Measurements from ENCODE around the gene CENPL.
A peak's percentile ranks its signal among the peaks of the same experiment; 100 is the strongest.

Gene CENPL, protein sequence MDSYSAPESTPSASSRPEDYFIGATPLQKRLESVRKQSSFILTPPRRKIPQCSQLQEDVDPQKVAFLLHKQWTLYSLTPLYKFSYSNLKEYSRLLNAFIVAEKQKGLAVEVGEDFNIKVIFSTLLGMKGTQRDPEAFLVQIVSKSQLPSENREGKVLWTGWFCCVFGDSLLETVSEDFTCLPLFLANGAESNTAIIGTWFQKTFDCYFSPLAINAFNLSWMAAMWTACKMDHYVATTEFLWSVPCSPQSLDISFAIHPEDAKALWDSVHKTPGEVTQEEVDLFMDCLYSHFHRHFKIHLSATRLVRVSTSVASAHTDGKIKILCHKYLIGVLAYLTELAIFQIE

DNA sequence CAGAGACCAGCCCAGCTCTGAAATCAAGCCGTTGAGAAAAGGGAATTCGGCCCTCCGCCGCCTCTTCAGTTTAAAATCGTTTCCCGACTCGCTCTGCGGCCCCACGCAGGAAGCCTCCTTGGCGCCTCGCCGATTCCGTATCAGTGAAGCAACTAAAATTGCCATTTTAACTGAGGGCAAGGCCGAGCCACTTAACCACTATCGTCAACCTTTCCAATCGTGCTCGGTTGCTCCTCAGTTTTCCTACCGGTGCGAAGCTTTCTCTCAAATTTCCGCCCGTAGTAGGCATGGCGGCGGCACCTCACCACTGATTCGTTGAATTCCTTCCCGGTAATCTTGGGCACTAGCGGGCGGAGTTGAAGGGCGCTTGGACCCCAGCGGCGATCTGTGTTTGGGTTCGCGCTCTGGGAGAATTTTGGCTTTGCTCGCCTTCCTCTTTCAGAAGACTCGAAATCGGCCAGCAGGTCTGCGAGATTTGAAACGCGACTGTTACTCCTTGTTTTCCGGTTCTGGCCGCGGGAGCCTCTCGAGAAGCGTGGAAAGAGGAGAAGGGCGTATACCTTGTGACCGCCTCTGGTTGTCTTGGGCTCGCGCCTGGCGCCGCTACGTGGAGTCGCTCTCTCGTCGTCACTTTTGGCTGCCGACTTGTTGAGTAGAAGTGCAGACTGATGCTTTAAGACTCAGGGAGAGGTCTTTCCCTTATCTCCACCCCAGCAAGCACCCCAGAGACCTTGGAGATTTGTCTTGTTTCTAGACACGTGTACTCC lies at the start of gene CENPL, which contains the start of gene DARS2:
TSS of gene CENPL (minus strand) at position 569 of the 767 bp plus-strand sequence. CDS start 13,584 bp downstream, outside the sequence.
TSS of gene DARS2 (plus strand) at position 359 of the 767 bp plus-strand sequence. CDS start 557 bp downstream, outside the sequence.
- Mint-ChIP-seq H3K4me1 (ENCODE audit: low read depth) (peaks cover 63% of the 10 kb centered on the region), H3K36me3 (ENCODE audit: low read depth) (peaks cover 37% of the 10 kb centered on the region), H3K9me3 (no peaks in the 10 kb centered on the region), H3K27ac (peak within 1 kb of the TSS; percentile 99), H3K27me3 (no peaks in the 10 kb centered on the region), H3K4me3 (peak within 1 kb of the TSS; percentile 99)

DNA sequence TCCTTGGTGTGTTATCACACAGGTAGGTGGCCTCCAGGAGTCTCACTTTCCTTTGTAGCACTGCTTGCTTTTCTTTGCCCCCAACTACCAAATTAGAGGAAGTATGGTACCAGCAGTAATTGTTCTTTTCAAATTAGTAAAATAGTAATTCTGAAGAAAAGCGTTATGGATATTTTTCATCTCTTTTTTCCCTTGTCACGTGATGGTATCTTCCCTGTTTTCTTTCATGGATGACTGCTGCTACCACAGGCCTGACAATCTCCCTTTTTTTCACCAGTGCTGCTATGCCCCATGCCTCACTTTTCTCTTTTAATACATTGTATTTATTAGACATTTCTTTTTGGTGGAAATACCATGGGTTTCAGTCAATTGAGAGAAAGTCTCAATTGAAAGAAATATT lies 46.8 kb upstream of the CENPL start:
- Mint-ChIP-seq H3K27ac (peak overlapping the region; percentile 5), H3K4me1 (ENCODE audit: low read depth) (peaks cover 47% of the 10 kb centered on the region), H3K27me3 (peaks cover 4% of the 10 kb centered on the region), H3K36me3 (ENCODE audit: low read depth) (peaks cover 50% of the 10 kb centered on the region), H3K9me3 (no peaks in the 10 kb centered on the region), H3K4me3 (no peak overlapping the region)

DNA sequence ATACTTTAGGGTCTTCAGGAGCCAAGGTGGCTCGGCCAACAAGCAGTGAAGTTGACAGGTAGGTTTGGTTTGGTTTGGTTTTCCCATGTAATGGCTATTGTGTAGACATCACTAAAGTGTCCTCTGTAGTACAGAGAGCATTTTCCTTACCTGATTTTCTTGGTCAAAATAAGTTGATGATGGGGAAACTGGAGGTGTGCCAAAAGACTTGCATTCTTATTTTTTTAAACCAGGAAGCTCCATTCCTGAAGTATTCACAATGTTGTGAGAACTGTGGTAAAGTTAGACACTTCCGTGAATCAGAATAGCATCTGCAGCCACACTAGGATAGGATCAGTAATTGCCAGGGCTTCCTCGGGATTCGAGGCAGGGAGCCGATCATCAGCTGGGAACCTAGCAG lies 46.4 kb upstream of the CENPL start:
- peak overlapping the region; percentile 65 for H3K27ac Mint-ChIP-seq
- H3K27me3 Mint-ChIP-seq = peaks cover 5% of the 10 kb centered on the region
- peaks cover 52% of the 10 kb centered on the region for H3K36me3 Mint-ChIP-seq (ENCODE audit: low read depth)
- H3K4me3 Mint-ChIP-seq = peak overlapping the region; percentile 99
- H3K9me3 Mint-ChIP-seq = no peaks in the 10 kb centered on the region
- H3K4me1 Mint-ChIP-seq (ENCODE audit: low read depth) = peaks cover 51% of the 10 kb centered on the region

DNA sequence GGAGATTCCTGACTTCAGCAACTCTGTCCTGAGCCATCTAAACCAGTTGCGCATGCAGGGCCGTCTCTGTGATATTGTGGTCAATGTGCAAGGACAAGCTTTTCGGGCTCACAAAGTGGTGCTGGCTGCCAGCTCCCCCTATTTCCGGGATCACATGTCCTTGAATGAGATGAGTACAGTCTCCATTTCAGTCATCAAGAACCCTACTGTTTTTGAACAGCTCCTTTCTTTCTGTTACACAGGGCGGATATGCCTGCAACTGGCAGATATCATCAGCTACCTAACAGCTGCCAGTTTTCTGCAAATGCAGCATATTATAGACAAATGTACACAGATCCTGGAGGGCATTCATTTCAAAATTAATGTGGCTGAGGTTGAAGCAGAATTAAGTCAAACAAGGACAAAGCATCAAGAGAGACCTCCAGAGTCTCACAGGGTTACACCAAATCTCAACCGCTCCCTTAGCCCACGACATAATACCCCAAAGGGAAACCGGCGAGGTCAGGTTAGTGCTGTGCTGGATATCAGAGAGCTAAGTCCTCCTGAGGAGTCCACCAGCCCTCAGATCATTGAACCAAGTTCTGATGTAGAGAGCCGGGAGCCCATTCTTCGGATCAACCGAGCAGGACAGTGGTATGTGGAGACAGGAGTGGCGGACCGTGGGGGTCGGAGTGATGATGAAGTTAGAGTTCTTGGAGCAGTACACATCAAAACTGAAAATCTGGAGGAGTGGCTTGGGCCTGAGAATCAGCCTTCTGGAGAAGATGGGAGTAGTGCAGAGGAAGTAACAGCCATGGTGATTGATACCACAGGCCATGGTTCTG lies 45.8 kb upstream of the CENPL start:
- peaks cover 5% of the 10 kb centered on the region for H3K27me3 Mint-ChIP-seq
- peak overlapping the region; percentile 99 for H3K4me3 Mint-ChIP-seq
- H3K4me1 Mint-ChIP-seq (ENCODE audit: low read depth) = peaks cover 57% of the 10 kb centered on the region
- peaks cover 52% of the 10 kb centered on the region for H3K36me3 Mint-ChIP-seq (ENCODE audit: low read depth)
- no peaks in the 10 kb centered on the region for H3K9me3 Mint-ChIP-seq
- peak overlapping the region; percentile 65 for H3K27ac Mint-ChIP-seq

DNA sequence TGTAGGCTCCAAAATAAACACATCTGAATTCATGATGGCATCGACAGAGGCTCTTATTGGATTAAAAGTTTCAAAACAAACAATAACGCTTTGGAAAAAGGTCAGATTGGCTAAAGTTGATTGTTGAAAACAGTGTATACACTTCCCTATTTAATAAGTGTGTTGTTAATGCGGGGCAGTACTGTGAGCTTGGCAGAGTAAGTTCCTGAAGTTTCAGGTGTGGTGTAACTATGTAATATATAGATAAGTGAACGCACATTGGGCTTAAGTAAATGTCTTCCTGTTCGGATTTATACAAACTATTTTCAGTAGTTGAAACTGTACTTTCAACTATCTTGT lies 44.3 kb upstream of the CENPL start:
- H3K27me3 Mint-ChIP-seq = peaks cover 5% of the 10 kb centered on the region
- H3K36me3 Mint-ChIP-seq (ENCODE audit: low read depth) = peaks cover 65% of the 10 kb centered on the region
- peak overlapping the region; percentile 89 for H3K27ac Mint-ChIP-seq
- H3K4me3 Mint-ChIP-seq = peak overlapping the region; percentile 99
- H3K4me1 Mint-ChIP-seq (ENCODE audit: low read depth) = peaks cover 70% of the 10 kb centered on the region
- no peaks in the 10 kb centered on the region for H3K9me3 Mint-ChIP-seq

DNA sequence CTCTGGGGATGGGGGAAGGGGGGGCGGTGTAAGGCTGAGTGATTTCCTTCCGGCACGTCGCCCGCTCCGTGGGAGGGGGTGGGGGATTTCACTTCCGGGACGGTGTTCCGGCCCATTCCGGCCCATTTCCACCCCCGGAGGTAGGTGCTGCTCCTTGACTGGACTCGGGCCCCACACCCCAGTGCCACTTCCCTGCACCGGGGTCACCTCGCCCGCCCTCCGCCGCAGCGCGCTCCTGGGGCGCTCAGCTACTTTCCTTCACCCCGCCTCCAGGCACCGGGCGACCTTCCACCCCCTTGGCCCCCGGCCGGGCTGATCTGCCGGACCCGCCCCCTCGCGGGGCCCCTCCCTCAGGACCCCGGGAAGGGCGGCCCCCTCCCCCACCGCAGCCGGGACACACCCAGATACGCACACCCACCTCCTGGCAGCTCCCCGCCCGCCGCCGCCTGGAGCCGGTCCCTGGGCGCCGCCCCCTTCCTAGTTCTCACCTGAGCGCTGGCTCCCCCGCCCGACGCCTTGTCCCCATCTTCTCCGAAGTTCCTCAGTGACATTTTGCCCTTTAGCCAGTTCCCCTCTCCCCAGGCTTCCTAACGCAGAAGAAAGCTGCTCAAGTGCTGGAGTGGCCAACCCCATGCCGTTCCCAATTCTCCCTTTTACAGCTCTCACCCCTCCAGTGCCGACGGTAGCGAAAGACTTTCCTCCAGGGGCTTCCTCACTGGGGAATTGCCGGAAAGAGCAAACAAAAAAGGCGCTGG lies 43.8 kb upstream of the CENPL start, which contains the start of gene ZBTB37:
TSS of gene ZBTB37 (plus strand) at position 115 of the 755 bp plus-strand sequence. CDS start 1,846 bp downstream, outside the sequence.
- Mint-ChIP-seq H3K36me3 (ENCODE audit: low read depth) (peaks cover 67% of the 10 kb centered on the region), H3K27me3 (peaks cover 5% of the 10 kb centered on the region), H3K4me1 (ENCODE audit: low read depth) (peaks cover 75% of the 10 kb centered on the region), H3K9me3 (no peaks in the 10 kb centered on the region), H3K4me3 (peak within 1 kb of the TSS; percentile 99), H3K27ac (peak within 1 kb of the TSS; percentile 99)

DNA sequence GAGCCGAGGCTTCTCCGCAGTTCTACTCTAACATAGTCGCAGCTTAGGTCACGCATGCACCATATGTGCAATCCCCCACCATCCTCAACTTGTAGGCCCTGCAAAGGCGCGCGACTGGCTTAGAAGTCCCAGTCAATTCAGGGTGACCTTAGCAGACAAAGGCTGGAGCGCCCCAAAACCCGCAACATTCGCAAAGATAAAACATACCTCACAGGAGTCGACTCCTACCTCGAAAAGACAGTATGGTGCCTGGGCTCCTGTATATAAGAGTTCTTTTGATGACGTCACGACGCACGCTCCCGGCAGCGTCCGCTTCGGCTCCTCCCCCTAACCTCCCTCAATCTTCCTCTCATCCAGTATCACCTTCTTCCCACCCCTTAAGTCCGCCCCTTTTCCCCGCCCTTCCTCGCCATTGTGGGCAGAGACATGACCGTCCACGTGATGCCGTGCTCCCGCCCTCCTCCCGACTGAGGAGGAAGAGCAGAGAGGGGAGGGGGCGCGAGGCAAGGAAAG lies 43.1 kb upstream of the CENPL start, which contains the start of gene GAS5:
TSS of gene GAS5 (minus strand) at position 237 of the 513 bp plus-strand sequence.
- Mint-ChIP-seq H3K27me3 (peaks cover 5% of the 10 kb centered on the region), H3K9me3 (no peaks in the 10 kb centered on the region), H3K27ac (peak within 1 kb of the TSS; percentile 99), H3K4me3 (peak within 1 kb of the TSS; percentile 99), H3K36me3 (ENCODE audit: low read depth) (peaks cover 67% of the 10 kb centered on the region), H3K4me1 (ENCODE audit: low read depth) (peaks cover 78% of the 10 kb centered on the region)

DNA sequence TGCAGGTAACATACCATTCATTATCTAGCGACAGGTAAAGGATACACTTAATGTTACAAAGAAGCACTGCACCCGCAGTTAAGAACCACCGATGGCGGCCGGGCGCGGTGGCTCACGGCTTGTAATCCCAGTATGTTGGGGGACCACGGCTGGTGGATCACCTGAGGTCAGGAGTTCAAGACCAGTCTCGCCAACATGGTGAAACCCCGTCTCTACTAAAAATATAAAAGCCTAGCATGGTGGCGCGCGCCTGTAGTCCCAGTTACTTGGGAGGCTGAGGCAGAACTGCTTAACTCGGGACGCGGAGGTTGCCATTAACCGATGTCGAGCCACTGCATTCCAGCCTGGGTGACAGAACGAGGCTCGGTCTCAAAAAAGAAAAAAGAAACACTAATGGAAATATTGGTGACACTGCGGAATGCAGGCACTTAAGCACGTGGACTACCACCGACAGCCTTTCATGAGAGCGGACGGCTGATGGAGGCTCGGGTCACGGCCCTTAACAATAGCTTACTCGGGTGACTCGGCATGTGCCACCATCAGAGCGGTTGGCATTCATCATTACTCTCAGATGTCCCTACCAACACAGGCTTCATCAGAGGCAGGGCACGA lies 42.6 kb upstream of the CENPL start:
- Mint-ChIP-seq H3K4me3 (peak overlapping the region; percentile 99), H3K9me3 (no peaks in the 10 kb centered on the region), H3K27me3 (peaks cover 5% of the 10 kb centered on the region), H3K27ac (peak overlapping the region; percentile 99), H3K36me3 (ENCODE audit: low read depth) (peaks cover 66% of the 10 kb centered on the region), H3K4me1 (ENCODE audit: low read depth) (peaks cover 79% of the 10 kb centered on the region)

DNA sequence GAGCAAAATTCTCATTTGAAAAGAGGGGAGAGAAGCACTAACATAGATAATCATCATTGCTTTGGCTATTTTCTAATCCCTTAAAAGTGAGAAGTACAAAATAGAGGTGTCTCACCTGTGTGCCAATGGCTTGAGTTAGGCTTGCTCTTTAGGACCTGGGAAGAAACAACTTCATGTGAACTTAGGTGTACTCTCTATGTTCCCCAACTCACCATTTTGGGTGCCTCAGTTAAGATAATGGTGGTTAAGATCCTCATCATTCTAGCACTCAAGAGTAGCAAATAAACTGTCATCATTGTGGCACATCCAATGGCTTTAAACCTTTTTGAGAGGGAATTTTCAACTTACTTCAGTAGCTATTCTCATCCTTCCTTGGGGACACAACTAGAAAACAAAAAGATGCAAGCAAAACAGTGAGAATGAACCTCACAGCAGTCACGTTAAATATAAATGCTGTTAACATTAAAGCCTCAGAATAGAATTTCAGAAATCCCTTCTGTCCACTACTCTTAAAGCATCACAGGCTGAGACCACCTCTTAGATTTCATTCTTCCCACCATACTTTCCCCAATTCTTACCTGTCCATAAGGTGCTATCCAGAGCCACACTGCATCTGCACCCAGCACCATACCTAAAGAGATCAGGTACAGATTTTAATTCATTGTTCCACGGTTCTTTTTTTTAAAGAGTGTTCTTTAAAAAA lies 41.9 kb upstream of the CENPL start:
- H3K36me3 Mint-ChIP-seq (ENCODE audit: low read depth) = peaks cover 69% of the 10 kb centered on the region
- H3K4me3 Mint-ChIP-seq = peak overlapping the region; percentile 99
- peaks cover 5% of the 10 kb centered on the region for H3K27me3 Mint-ChIP-seq
- H3K9me3 Mint-ChIP-seq = no peaks in the 10 kb centered on the region
- H3K27ac Mint-ChIP-seq = peak overlapping the region; percentile 99
- peaks cover 80% of the 10 kb centered on the region for H3K4me1 Mint-ChIP-seq (ENCODE audit: low read depth)

DNA sequence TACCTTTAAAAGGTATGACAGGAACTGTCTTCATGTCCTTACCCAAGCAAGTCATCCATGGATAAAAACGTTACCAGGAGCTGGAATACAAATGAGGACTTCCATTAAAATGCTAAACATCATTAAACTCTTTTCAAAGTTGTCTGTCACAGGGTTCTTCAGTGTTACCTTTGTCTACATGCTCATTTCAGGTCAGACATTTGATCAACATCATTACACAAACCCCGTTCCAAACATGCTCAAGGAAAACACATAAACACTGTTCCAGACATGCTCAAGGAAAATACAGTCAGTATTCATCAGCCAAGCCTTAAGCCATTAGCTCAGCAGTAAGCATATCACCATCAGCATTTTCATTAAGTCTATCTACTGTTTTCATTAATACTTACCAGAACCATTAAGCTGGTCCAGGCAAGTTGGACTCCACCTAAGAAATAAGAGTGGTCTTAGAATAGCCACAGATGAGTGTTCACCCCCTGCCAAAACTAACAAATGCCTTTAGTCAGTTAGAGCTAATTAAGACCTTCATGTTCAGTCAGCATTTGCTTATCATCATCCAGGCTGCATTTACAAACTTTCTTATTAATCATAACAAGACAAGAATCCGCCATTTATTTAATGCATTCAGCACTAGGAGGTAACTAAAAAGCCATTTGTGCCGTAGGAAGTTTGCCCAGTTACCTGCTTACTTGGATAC lies 40.9 kb upstream of the CENPL start:
- Mint-ChIP-seq H3K27me3 (peaks cover 5% of the 10 kb centered on the region), H3K4me1 (ENCODE audit: low read depth) (peaks cover 70% of the 10 kb centered on the region), H3K36me3 (ENCODE audit: low read depth) (peaks cover 65% of the 10 kb centered on the region), H3K9me3 (no peaks in the 10 kb centered on the region), H3K27ac (peak overlapping the region; percentile 99), H3K4me3 (peak overlapping the region; percentile 99)

DNA sequence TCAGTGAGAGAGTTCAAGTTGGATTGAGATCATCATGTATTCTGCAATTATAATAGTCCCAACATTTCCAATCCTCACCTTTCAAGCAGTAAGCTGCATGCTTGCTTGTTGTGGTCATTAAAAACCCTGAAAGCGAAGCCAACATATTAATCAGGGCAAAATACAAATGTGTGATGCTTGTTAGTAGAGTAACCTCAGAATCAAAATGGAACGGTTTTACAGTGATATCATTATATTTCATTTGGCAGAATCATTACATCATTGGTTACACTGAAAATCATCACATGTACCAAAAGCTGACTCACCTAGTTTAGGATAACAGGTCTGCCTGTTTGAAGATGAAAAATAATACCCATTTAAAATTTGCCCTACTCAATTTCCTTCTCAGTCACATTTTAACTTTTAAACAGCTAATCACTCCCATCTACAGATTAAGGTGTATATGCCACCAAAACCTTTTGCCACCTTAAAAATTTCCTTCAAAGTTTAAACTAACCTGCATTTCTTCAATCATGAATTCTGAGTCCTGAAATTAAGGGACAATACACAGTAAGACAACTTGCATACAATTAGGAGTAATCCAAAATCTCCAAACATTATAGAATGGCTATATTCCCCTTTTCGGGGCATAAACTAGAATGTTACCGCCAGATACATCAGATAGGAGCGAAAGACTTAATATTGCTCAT lies 39.6 kb upstream of the CENPL start:
- H3K4me3 Mint-ChIP-seq = peak overlapping the region; percentile 99
- H3K36me3 Mint-ChIP-seq (ENCODE audit: low read depth) = peaks cover 68% of the 10 kb centered on the region

More for the DNA sequence above, 39.6 kb upstream of the CENPL start:
- Mint-ChIP-seq H3K27ac (peak overlapping the region; percentile 99), H3K27me3 (peaks cover 5% of the 10 kb centered on the region), H3K4me1 (ENCODE audit: low read depth) (peaks cover 57% of the 10 kb centered on the region), H3K9me3 (no peaks in the 10 kb centered on the region)

All from stimulated activated naive CD8-positive, alpha-beta T cell treated with anti-CD3 and anti-CD28 coated beads, Interleukin-15, Interleukin-2, amounts not matched to agents 100 ng/mL and 50 ng/mL, for 24 hours (primary cell).